GM18870 (cell line): ENCODE measurements around the gene PLXDC2.
"Not testable (repeated sequence)": the region's sequence is repeated elsewhere in the genome, so short reads cannot be mapped to it uniquely, and the experiment has no call there.

ENCODE experiments used
- ATAC-seq: cut with Tn5 transposase; IDR thresholded peaks from one replicate; pipeline ENCODE4 v1.9.1; 2021; ENCODE audit warnings: moderate library complexity; ENCODE audit not compliant: unreplicated experiment

PLXDC2 gene

DNA sequence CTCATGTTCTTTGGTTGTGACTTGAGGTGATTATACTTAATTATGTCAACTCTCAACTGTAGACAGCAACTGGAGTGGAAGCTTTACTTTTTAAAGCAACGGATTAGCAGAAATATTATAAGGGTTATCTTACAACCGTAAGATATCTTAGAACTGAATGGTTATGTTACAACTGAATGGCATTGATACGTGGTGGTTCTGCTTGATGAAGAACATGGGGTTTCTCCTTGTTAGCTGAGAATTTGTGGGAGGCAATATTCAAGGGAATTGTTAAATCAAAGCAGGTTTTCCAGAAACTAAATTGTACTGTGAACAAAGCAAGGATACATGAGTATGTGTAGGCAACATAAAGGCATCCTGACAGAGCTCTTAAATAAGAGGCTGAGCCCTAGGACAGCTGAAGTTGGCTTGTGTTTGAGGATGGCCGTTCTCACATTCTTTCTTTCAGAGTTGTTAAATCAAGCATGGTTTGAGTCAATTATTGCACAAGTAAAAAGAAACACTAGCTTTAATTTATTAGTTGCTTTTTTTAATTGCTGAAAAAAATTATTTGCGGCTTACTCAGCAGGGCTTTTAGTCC is 350.0 kb downstream of the PLXDC2 start:
- ATAC-seq, result no peak

DNA sequence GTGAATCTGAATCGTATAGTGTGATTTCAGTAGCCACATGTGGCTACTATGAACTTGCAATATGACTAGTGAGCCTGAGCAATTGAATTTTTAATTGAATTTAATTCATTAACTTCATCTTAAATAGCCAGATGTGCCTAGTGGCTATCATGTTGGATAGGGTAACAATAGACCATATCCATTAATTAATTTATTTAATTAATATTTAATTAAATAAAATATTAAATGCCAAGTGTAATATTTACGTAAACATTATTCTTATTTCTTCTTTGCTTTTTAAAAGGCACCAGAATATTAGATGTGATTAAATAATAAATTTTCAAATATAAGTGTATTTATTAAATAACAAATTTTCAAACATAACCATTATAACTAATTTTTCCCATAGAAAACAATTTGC is 354.4 kb downstream of the PLXDC2 start:
- ATAC-seq, result no peak

DNA sequence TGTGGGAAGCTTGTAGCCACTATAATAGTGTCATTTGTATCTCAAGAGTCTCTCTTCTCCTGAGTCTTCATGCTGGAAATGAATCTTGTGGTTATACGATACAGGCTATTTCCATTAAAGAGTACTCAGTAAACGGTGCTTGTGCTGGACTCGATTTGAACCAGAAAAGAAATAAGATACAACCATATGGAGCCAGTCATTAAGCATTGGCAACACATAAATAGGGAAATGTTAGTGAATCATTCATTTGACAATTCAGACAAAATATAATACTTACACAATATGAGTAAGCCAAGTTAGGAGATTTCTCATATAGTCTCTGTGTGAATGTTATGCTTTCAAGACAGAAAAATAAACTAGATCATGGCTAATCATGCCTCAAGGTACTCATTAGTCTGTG is 356.8 kb downstream of the PLXDC2 start:
- ATAC-seq, result no peak

DNA sequence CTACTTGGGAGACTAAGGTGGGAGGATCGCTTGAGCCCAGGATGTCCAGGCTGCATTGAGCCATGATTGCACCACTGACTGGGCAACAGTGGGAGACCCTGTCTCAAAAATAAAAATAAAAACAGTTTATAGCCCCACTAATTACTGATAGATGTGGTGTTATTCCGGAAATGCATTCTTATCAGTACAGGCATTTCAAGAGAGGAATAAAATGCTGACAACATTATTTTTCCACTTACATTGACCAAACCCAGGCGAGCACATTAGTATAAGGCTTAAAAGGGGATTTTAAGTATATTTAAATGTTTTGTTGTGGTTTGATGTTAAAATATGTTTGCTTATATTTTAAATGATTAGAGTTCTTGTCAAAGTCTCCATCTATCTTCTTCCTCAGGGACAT is 359.5 kb downstream of the PLXDC2 start:
- ATAC-seq, result no peak

DNA sequence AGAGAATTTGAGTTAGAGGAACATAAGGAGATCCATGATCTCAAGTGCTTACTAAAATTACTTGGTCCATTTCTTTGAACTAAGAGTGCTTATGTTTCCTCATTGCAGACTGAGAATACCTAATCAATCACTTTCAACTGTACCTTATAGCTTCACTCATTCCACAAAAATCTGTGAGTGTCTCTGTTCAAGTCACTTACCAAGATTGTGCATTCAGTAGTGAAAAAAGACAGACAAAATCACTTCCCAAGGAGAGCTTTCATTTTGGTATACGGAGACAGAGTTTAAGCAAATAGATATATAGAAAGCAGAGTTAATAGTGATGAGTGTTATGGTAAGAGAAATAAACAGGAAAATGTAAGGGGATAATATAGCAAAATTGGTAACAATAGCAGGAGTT is 364.5 kb downstream of the PLXDC2 start:
- no peak for ATAC-seq

DNA sequence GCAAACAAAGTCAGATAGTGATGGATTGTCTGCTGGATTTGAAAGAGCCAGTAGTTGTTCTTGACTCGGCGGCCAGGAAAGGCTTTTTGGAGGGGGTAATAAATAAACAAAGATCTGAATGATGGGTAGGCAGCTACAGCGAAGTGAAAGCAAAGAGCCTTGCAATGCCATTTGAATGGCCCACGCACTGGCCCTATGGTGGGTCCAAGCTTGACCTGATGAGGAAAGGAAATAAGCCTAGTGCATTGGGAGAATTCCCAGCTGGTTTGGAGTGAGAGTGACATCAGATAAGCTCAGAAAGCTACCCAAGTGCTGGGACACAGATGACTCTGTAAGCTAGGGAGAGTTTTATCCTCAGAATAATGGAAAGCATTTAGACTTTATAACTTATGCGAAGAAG is 365.2 kb downstream of the PLXDC2 start:
- no peak for ATAC-seq

DNA sequence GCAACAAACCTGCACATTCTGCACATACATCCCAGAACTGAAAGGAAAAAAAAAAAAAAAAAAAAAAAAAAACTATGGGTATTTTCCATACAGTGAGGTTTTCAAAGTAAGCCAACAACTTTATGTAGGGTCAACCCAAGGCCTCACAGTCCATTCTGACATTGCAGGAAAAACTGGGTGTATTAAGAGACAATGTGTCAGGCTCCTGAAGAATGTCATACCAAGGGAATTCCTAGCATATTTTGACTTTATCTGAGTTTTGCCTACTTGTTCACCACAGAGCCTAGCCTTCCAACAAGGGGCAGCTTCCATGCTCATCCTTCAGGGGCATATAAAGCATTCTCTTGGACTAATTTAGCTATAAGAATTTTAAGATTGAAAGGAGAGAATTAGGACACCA is 368.9 kb downstream of the PLXDC2 start:
- ATAC-seq, result no peak

DNA sequence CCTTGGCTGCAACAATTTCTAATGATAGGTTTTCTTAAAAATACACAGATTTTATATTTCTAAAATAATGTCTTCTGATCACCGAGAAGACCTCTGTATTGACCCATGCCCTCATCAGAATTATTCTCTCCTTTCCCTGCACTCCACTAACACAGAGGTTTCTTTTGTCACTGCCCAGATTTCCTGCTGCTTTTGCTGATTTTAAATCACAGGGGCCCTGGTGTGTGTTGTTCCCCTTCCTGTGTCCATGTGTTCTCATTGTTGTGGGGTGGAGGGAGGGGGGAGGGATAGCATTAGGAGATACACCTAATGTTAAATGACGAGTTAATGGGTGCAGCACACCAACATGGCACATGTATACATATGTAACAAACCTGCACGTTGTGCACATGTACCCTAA is 375.2 kb downstream of the PLXDC2 start:
- ATAC-seq, result not testable (repeated sequence)

DNA sequence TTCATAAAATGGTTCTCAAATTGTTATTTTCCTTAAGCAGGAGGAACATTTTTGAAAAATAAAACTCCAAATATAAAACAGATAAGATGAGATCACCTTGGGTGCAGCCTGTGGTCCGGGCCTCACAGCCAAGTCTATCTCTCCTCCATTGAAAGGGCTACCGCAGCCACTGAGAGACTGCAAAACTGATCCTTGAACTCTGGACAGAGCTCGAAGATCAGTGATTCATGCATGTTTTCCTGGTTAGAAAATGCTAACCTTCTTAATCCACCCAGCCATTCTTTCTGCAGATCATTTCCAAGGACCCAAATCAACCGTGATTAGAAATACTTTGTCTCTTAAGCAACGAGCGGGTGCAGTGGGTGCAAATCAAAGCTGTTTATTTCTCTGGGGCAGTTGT is 378.8 kb downstream of the PLXDC2 start:
- ATAC-seq, result no peak

DNA sequence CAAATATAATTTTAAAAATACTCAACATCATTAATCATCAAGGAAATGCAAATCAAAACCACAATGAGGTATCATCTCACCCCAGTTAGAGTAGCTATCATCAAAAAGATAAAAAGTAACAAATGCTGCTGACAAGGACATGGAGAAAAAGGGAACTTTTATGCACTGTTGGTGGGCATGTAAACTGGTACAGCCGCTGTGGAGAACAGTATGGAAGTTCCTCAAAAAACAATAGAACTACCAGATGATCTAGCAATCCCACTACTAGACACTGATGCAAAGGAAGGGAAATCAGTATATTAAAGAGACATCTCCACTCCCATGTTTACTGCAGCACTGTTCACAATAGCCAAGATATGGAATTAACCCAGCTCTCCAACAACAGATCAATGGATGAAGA is 384.5 kb downstream of the PLXDC2 start:
- ATAC-seq, result no peak

DNA sequence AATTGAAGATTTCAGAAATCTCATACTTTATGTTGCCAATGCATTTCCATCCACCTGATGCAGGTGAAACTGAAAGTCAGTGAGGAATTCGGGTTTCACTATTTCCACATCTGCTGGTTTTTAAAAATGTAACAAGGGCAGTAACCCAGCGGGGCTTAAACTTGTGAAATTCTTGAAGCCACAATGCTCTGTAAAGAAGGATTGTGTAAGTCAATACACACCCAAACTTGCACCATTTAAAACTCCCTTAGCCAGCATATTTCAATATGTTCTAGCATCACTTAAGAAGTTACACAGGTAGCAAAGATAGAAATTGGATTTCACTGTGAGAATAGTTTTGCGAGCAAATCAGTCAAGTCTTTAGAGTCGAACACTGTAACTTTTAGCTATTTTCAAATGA is 386.1 kb downstream of the PLXDC2 start:
- no peak for ATAC-seq

DNA sequence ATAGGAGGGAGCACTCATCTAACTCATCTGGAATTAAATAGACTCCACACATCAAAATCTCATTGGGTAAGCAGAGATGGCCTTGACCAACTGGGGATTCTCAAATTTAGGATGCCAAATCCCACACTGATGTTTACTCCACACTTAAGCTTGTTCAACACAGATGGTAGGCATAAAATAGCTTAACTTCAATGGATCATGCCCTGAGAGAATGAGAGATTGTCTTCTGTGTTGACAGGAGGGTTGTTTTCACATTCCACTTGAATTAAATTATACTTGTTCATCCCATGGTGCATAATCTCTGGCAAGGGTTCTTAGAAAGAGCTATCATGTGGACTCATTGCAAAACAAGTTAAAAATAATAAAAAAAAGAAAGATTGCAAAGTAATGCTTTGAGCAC is 391.4 kb downstream of the PLXDC2 start:
- ATAC-seq, result no peak

DNA sequence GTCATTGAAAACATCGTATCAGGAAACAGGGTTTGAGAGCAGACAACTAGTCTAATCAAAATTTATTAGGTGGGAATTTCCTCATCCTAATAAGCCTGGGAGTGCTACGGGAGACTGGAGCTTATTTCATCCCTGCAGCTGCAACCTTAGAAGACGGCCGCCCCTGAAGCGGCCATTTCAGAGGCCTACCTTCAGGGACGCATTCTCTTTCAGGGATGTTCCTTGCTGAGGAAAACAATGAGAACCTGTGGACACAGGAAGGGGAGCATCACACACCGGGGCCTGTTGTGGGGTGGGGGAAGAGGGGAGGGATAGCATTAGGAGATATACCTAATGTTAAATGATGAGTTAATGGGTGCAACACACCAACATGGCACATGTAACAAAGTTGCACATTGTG is 392.9 kb downstream of the PLXDC2 start:
- not testable (repeated sequence) for ATAC-seq

DNA sequence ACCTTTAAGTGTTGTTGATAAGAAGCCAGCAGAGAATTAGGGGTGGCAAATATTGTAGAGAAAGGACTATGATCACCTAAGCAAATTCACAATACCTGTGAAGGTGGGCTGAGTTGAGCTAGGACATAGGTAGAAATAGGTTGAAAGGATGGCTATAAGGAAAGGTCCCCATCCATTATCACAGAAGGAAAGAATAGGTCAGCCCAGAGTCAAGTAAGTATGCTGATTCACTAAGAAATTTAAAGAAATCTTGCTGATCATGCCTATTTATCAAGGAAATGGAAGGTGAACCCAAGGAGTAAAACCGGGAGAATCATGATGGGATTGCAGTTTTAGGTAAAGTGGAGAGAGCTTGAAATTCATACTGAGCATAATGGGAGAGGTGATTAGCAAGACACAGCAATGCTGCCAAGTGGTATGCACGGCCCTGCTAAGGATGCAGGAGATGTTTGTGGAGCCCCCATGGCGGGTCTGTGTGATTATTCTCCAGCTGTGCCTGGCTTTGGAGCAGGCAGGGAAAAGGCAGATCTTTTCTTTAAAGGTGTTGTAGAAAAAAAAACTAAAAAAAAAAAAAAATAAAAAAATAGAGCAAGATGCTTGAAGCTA is 399.4 kb downstream of the PLXDC2 start:
- no peak for ATAC-seq

DNA sequence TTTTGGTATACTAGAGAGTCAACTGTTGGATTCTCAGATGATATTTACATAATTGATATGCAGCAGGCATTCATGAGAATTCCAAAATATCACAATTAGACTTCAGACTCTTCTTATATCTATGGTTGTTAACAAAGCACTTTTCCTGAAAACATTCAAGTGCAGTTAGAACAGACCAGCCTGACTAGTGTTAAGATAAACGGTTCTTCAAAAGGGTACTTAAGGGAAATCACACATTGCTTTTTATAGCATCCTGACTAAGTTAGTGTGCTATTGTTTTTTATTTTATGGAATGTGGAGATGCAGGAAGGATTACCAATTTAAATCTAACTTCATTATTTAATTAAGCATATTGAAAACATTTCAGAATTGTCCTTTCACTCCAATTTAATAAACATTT is 405.1 kb downstream of the PLXDC2 start:
- ATAC-seq, result no peak

DNA sequence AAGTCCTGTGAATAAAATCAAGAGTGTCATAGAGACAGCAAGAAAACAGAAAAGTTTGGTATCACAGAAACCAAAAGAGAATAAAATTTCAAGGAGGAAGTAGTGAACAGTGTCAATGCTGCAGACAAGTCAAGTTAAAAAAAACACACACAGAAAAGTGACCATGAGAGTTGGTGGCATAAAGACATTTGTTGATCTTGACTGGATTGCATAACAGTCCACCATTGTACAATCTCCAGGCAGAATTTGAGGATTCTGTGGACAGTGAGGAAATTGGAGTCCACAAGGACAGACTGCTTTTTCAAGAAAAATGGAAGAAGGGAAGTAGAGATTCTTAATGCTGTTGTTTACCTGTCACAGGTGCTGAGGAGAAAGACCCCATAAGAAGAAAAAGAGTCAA is 412.5 kb downstream of the PLXDC2 start:
- ATAC-seq, result no peak

DNA sequence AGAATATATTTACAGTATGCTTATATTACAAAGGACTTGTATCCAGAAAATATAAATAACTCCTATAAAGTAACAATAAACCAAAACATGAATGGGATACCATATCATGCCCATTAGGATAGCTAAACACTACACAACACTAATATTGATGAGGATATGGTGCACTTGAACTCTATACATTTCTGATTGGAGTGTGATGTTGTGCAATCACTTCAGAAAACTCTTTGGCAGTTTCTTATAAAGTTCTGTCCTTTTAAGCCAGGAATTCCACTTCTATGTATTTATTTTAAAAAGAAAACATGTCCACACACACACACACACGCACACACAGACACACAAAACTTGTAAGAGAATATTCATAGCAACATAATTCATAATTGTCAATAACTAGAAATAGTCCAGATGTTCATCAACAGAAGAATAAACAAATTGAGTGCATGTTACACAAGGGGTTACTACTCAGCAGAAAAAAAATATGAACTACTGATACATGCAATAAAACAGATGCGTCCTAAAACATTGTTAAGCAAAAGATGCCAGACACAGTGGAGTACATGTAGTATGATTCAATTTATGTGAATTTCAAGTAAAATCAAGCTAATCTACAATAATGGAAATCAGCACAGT is 416.0 kb downstream of the PLXDC2 start:
- no peak for ATAC-seq

DNA sequence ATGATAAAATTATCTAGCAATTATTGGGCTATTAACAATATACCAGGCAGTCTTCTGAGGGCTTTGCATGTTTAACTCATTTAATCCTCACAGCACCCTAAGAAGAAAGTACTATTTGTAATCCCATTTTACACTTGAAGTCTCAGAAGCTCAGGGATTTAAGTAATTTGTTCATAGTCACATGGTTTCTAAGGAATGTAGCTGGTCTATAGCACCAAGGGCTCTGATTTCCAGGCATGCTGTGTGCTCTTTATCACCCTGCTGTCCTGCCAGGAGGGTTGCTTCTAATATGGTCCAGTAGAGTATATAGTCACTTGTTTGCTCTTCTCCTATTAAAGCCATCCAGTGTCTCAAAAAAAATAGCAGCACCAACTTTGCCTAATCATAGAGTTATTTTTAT is 417.2 kb downstream of the PLXDC2 start:
- ATAC-seq, result no peak

DNA sequence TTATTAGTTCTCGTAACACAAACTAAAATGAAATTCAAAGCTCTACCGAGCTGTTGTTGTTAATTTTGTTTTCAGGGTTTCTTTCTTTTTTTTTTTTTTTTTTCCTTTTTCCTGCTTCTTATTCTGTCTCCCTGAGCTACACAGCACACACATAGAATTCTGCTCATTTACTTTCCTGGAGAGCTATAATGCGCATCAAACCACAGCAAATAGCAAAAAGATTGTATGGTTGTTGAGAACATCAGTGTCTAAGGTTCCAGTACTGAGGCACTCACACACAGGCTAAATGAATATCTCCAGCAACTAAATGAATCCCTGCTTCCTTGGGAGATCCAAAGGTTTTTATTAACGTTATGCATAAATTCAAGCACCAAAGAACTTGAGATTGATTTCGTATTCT is 418.3 kb downstream of the PLXDC2 start:
- ATAC-seq, result no peak

DNA sequence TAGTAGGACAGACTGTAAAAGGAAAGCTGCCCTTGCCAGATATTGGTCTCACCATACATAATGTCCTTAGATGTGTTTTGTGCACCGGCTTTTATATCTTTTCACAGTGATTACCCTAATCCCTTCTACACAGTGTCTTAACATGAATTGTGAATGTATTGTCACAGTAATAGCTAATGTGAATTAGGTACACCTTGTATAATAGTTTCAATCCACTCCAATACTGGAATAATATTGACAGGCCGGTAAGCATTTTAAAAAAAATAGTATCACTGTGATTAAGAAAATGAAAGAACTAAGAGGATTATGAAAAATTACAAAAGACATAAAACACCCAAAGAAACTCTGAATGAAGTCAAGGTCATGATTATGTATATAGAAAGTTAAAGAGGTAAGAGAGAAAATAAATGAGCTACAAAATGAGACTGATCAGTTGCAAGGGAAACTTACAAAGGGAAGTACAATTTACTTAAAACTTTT is 420.9 kb downstream of the PLXDC2 start:
- ATAC-seq, result no peak

DNA sequence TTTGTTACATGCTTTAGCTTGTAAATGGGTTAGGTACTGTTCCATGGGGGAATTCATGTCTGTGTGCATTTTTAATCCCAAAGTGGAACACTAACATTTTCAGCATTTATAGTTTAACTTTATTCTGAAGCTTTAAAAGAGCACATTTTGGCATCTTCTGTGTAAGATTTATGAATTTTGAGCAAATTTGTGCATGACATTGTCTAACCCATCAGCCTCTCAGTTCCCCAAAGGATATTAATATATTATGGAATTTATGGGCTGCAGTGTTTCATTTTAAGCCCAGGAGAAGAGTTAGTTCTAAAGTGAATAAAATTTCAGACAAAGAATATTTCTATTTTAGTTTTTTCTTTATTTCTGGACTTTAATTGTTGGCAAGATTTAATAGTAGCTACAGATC is 421.4 kb downstream of the PLXDC2 start:
- ATAC-seq, result no peak

DNA sequence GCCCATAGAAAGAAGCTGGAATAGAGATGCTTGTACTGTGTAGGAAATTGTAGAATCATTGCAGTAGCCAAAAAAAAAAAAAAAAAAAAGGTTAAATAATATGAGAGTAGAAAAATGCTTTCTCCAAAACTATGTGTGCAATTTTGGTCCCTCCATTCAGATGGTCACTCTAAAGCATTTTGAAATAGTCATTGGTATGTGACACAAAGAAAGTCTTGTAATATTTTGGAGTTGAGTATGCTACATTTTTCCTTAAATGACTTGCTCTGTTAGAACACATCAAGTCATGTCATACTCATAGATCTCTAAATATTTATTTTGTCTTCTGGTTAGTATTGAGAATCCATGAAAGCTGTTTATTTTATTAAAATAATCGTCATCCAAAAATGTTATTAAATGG is 424.4 kb downstream of the PLXDC2 start:
- ATAC-seq, result no peak

DNA sequence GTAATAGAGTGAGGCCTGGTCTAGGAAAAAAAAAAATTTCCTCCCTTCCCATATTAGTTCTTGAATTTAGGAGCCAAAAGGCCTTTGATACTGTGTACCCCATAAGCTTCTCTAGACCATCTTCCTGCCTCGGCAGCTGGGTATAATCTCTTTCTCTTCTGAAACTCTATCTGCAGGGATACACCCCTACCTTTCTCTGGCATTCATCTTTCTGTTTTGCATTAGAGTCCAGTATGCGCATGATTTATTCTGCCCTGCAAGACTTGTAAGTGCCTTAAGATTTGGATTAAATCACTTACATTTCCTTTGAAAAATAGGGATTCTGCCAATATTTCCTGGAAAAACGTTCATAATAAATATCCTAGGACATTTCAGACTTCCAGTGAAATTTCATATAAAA is 431.2 kb downstream of the PLXDC2 start:
- no peak for ATAC-seq
